Measurements from ENCODE around the gene BRF1. TPM values are rescaled to one million over a fixed set of nuclear protein-coding genes. Genes with fewer than 3 reads are reported as not detected.

BRF1 gene
- total RNA-seq, 1 experiment from 2014 or later = 41.8 TPM

DNA sequence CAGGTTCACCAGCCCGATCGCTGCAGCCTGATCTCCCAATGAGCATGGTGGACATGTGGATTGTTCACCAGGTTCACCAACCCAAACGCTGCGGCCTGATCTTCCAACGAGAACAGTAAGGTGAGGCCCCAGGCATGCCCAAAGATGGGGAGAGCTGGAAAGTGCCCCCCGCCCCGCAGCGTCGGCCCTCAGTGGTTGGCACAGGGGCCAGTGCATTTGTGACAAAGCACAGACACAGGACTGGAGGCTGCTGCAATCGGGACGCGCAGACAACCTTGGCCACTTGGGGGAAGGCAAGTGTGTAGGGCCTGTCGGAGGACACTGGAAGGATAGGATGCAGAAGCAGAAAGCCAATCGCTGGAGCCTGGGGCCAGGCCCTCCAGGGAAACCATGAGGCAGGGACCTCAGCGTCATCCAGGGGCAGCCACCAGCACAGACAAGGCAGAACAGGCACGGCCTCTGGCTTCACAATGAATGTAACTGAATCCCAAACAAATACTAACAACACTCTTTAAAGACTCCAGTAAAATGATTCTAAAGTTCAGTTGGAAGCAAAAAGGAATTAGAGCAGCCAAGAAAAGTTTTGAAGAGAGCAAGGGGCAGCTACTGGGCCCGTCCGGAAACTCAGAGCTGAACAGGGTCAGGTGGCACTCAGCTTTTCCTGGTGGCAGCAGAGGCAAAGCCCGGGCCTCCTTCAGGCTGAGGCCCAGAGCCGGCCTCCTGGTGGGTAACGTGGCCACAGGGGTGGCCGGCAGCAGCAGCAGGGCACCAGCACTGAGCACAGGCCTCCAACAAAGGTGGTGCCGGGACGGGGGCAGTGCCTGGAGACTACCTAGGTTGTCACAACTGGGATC, 13.3 kb downstream of the BRF1 start:
- H3K27me3 ChIP-seq (replicated peaks; ENCODE audit: insufficient read depth, low read depth, low read length, poor library complexity) = no peaks in the 10 kb centered on the region
- CTCF ChIA-PET = no interaction called here
- TF ChIP-seq, protein P1, sequence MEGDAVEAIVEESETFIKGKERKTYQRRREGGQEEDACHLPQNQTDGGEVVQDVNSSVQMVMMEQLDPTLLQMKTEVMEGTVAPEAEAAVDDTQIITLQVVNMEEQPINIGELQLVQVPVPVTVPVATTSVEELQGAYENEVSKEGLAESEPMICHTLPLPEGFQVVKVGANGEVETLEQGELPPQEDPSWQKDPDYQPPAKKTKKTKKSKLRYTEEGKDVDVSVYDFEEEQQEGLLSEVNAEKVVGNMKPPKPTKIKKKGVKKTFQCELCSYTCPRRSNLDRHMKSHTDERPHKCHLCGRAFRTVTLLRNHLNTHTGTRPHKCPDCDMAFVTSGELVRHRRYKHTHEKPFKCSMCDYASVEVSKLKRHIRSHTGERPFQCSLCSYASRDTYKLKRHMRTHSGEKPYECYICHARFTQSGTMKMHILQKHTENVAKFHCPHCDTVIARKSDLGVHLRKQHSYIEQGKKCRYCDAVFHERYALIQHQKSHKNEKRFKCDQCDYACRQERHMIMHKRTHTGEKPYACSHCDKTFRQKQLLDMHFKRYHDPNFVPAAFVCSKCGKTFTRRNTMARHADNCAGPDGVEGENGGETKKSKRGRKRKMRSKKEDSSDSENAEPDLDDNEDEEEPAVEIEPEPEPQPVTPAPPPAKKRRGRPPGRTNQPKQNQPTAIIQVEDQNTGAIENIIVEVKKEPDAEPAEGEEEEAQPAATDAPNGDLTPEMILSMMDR (conservative IDR thresholded peaks at IDR 0.05; ENCODE audit: low read depth, low read length) = no peak
- no peak for TF ChIP-seq EZH2 (IDR thresholded peaks at IDR 0.05; ENCODE audit: borderline replicate concordance, low read depth, low read length, poor library complexity, severe bottlenecking)
- no peak for DNase-seq (ENCODE audit: low spot score)
- H3K36me3 ChIP-seq (ENCODE audit: insufficient read depth, low read length, poor library complexity, severe bottlenecking) = no peaks in the 10 kb centered on the region
- H3K4me1 ChIP-seq (ENCODE audit: insufficient read depth, low read length, poor library complexity, severe bottlenecking) = no peaks in the 10 kb centered on the region
- intact Hi-C loops (cut with micrococcal nuclease; ENCODE audit: unreplicated experiment) = no loop called here
- H3K9me3 ChIP-seq (ENCODE audit: low read depth, low read length, poor library complexity, severe bottlenecking) = no peaks in the 10 kb centered on the region
- no peak overlapping the region for H3K4me3 ChIP-seq (ENCODE audit: low read depth, low read length, poor library complexity, severe bottlenecking)
- POLR2A ChIA-PET (ENCODE audit: low non-redundant PET) = no interaction called here
- no TSS peak for BruUV-seq (replicated peaks)
- H3K27ac ChIP-seq (ENCODE audit: low read depth, low read length, poor library complexity, severe bottlenecking) = no peak overlapping the region

- ChIA-PET POLR2A (ENCODE audit: low non-redundant PET) (no interaction called here), CTCF (no interaction called here)
- no TSS peak for BruUV-seq (replicated peaks)
- Histone ChIP-seq H3K27ac (ENCODE audit: low read depth, low read length, poor library complexity, severe bottlenecking) (no peak overlapping the region), H3K4me3 (ENCODE audit: low read depth, low read length, poor library complexity, severe bottlenecking) (no peak overlapping the region), H3K27me3 (replicated peaks; ENCODE audit: insufficient read depth, low read depth, low read length, poor library complexity) (no peaks in the 10 kb centered on the region), H3K4me1 (ENCODE audit: insufficient read depth, low read length, poor library complexity, severe bottlenecking) (no peaks in the 10 kb centered on the region), H3K9me3 (ENCODE audit: low read depth, low read length, poor library complexity, severe bottlenecking) (no peaks in the 10 kb centered on the region), H3K36me3 (ENCODE audit: insufficient read depth, low read length, poor library complexity, severe bottlenecking) (no peaks in the 10 kb centered on the region)
- DNase-seq (ENCODE audit: low spot score) = no peak
- intact Hi-C loops (cut with micrococcal nuclease; ENCODE audit: unreplicated experiment) = no loop called here
- no peak for TF ChIP-seq EZH2 (IDR thresholded peaks at IDR 0.05; ENCODE audit: borderline replicate concordance, low read depth, low read length, poor library complexity, severe bottlenecking)
- TF ChIP-seq, protein P1 (conservative IDR thresholded peaks at IDR 0.05; ENCODE audit: low read depth, low read length) = no peak
Measured at GRCh38 chr14:105286759-105287144, 14.0 kb downstream of the BRF1 start.

GRCh38 chr14:105285174-105285573, 15.6 kb downstream of the BRF1 start:
- no peak overlapping the region for H3K4me3 ChIP-seq (ENCODE audit: low read depth, low read length, poor library complexity, severe bottlenecking)
- POLR2A ChIA-PET (ENCODE audit: low non-redundant PET) = no interaction called here
- BruUV-seq (replicated peaks) = no TSS peak
- no peaks in the 10 kb centered on the region for H3K36me3 ChIP-seq (ENCODE audit: insufficient read depth, low read length, poor library complexity, severe bottlenecking)
- no peak for DNase-seq (ENCODE audit: low spot score)
- H3K27ac ChIP-seq (ENCODE audit: low read depth, low read length, poor library complexity, severe bottlenecking) = no peak overlapping the region
- no peaks in the 10 kb centered on the region for H3K4me1 ChIP-seq (ENCODE audit: insufficient read depth, low read length, poor library complexity, severe bottlenecking)
- no peaks in the 10 kb centered on the region for H3K27me3 ChIP-seq (replicated peaks; ENCODE audit: insufficient read depth, low read depth, low read length, poor library complexity)
- intact Hi-C loops (cut with micrococcal nuclease; ENCODE audit: unreplicated experiment) = no loop called here
- no peak for TF ChIP-seq EZH2 (IDR thresholded peaks at IDR 0.05; ENCODE audit: borderline replicate concordance, low read depth, low read length, poor library complexity, severe bottlenecking)
- TF ChIP-seq, protein P1 (conservative IDR thresholded peaks at IDR 0.05; ENCODE audit: low read depth, low read length) = no peak
- CTCF ChIA-PET = no interaction called here
- H3K9me3 ChIP-seq (ENCODE audit: low read depth, low read length, poor library complexity, severe bottlenecking) = no peaks in the 10 kb centered on the region

All from A673 (cell line).